Activated T-cell treated with anti-CD3 and anti-CD28 coated beads, Interleukin-2, amount 50 U/mL, for 48 hours (primary cell): ENCODE measurements around the gene PRPF6.
A peak's percentile ranks its signal among the peaks of the same experiment; 100 is the strongest.

Experiments
- DNase-seq, 2 experiments: peaks; one replicate each; pipeline ENCODE4 v3.0.0-alpha.2; 2020

The PRPF6 gene

GRCh38 chr20:64051561-64052325, 70.8 kb downstream of the PRPF6 start:
- DNase-seq, result no peak

- DNase-seq, result no peak
Observed at GRCh38 chr20:64052326-64052722, 71.4 kb downstream of the PRPF6 start.

GRCh38 chr20:64052987-64053840, 72.3 kb downstream of the PRPF6 start:
- DNase-seq, result no peak

GRCh38 chr20:64053841-64054661, 73.1 kb downstream of the PRPF6 start:
- DNase-seq, result no peak

GRCh38 chr20:64055396-64055892, 74.5 kb downstream of the PRPF6 start:
- no peak for DNase-seq

- no peak for DNase-seq
Observed at GRCh38 chr20:64055893-64056638, 75.1 kb downstream of the PRPF6 start.

GRCh38 chr20:64056639-64056888, 75.6 kb downstream of the PRPF6 start:
- no peak for DNase-seq

GRCh38 chr20:64056889-64057627, 76.1 kb downstream of the PRPF6 start:
- DNase-seq, result no peak

GRCh38 chr20:64057628-64058498, 76.9 kb downstream of the PRPF6 start:
- peak; percentile 90 to 92 for DNase-seq

GRCh38 chr20:64058536-64058935, 77.6 kb downstream of the PRPF6 start:
- DNase-seq, result no peak

- no peak for DNase-seq
Observed at GRCh38 chr20:64062276-64062595, 81.3 kb downstream of the PRPF6 start.

GRCh38 chr20:64062596-64063388, 81.9 kb downstream of the PRPF6 start, which contains the start of gene TCEA2:
TSS of gene TCEA2 (plus strand) at chr20:64063198. CDS start at chr20:64063313, 115 bp downstream.
- peak; percentile 95 to 97 for DNase-seq

- peak; percentile 63 to 68 for DNase-seq
Observed at GRCh38 chr20:64063389-64064144, 82.6 kb downstream of the PRPF6 start.

GRCh38 chr20:64064145-64064698, 83.3 kb downstream of the PRPF6 start:
- DNase-seq, result no peak

GRCh38 chr20:64065062-64065973, 84.4 kb downstream of the PRPF6 start:
- DNase-seq, result no peak

GRCh38 chr20:64065974-64066343, 85.0 kb downstream of the PRPF6 start:
- peak; percentile 70 to 81 for DNase-seq

GRCh38 chr20:64067005-64067632, 86.2 kb downstream of the PRPF6 start:
- no peak for DNase-seq
